Neutrophil (primary cell): ENCODE data around the gene SLK.

Experiments used
- H3K27ac ChIP-seq: fragments of 200-600 bp; sonication (generic); 2 replicates; pipeline ENCODE4 v1.5.1; 2016; ENCODE audit warnings: mild to moderate bottlenecking, moderate library complexity
- H3K27me3 ChIP-seq: fragments of 200-600 bp; sonication (generic); 2 replicates; pipeline ENCODE4 v1.6.0; 2016; ENCODE audit warnings: mild to moderate bottlenecking
- H3K36me3 ChIP-seq: fragments of 200-600 bp; sonication (generic); 2 replicates; pipeline ENCODE4 v1.5.1; 2017
- H3K4me1 ChIP-seq, 2 experiments: fragments of 200-600 bp in 1 of 2; sonication (generic) in 1 of 2; 1 replicate in 1 of 2; 2 replicates in 1 of 2; pipeline versions ENCODE4 v1.5.1 to v1.6.1; 2013 to 2016; ENCODE audit warnings: low read depth in 1 of 2, low read length in 1 of 2, mild to moderate bottlenecking in 1 of 2, moderate library complexity in 1 of 2; ENCODE audit not compliant: control insufficient read depth in 1 of 2, insufficient read depth in 1 of 2
- H3K4me3 ChIP-seq, 2 experiments: fragments of 200-600 bp in 1 of 2; sonication (generic) in 1 of 2; 1 replicate in 1 of 2; 2 replicates in 1 of 2; pipeline ENCODE4 v1.5.1; 2013 to 2016; ENCODE audit warnings: low read depth in 1 of 2, low read length in 1 of 2, mild to moderate bottlenecking in 1 of 2, moderate library complexity in 1 of 2
- H3K9me3 ChIP-seq: fragments of 200-600 bp; sonication (generic); 2 replicates; pipeline ENCODE4 v1.5.1; 2016
- CTCF ChIP-seq: fragments of 200-600 bp; sonication (generic); IDR thresholded peaks from 2 replicates; pipeline ENCODE4 v1.5.1; 2016; ENCODE audit warnings: antibody characterized with exemption

Gene SLK

GRCh38 chr10:104040382-104040781 is 73.4 kb downstream of the SLK start:
- H3K36me3 ChIP-seq = no peaks in the 10 kb centered on the region
- TF ChIP-seq CTCF = no peak

GRCh38 chr10:104040862-104041789 is 74.2 kb downstream of the SLK start:
- H3K36me3 ChIP-seq = no peaks in the 10 kb centered on the region
- H3K27ac ChIP-seq = no peak overlapping the region
- H3K27me3 ChIP-seq = no peaks in the 10 kb centered on the region
- H3K9me3 ChIP-seq = no peaks in the 10 kb centered on the region
- peaks cover 3 to 11% of the 10 kb centered on the region in 2 experiments for H3K4me1 ChIP-seq
- no peak for TF ChIP-seq CTCF
- no peak overlapping the region for H3K4me3 ChIP-seq

More at GRCh38 chr10:104040382-104040781, 73.4 kb downstream of the SLK start:
- no peaks in the 10 kb centered on the region for H3K27me3 ChIP-seq
- peaks cover 10 to 19% of the 10 kb centered on the region in 2 experiments for H3K4me1 ChIP-seq
- H3K9me3 ChIP-seq = no peaks in the 10 kb centered on the region
- H3K27ac ChIP-seq = no peak overlapping the region
- no peak overlapping the region for H3K4me3 ChIP-seq

- Histone ChIP-seq H3K27ac (no peak overlapping the region), H3K4me1 (peaks cover 3 to 11% of the 10 kb centered on the region in 2 experiments), H3K9me3 (no peaks in the 10 kb centered on the region), H3K4me3 (no peak overlapping the region), H3K27me3 (no peaks in the 10 kb centered on the region), H3K36me3 (no peaks in the 10 kb centered on the region)
- no peak for TF ChIP-seq CTCF
Measured at GRCh38 chr10:104041891-104042535, 75.1 kb downstream of the SLK start.

- no peak overlapping the region for H3K27ac ChIP-seq
- H3K4me3 ChIP-seq = no peak overlapping the region
- peaks cover 3 to 4% of the 10 kb centered on the region in 2 experiments for H3K4me1 ChIP-seq
- no peaks in the 10 kb centered on the region for H3K9me3 ChIP-seq
- no peaks in the 10 kb centered on the region for H3K27me3 ChIP-seq
- no peaks in the 10 kb centered on the region for H3K36me3 ChIP-seq
- TF ChIP-seq CTCF = no peak
Measured at GRCh38 chr10:104043185-104043830, 76.4 kb downstream of the SLK start.

- H3K27ac ChIP-seq = no peak overlapping the region
- H3K27me3 ChIP-seq = no peaks in the 10 kb centered on the region
- no peak for TF ChIP-seq CTCF
- H3K36me3 ChIP-seq = no peaks in the 10 kb centered on the region
- H3K9me3 ChIP-seq = no peaks in the 10 kb centered on the region
- H3K4me1 ChIP-seq = peaks cover 3 to 4% of the 10 kb centered on the region in 2 experiments
- H3K4me3 ChIP-seq = no peak overlapping the region
Measured at GRCh38 chr10:104043854-104044253, 76.9 kb downstream of the SLK start.
